Activated CD4-positive, alpha-beta memory T cell treated with anti-CD3 and anti-CD28 coated beads, Interleukin-2, amount 10 ng/mL, durations not matched to agents 7 days and 5 days (primary cell): ENCODE measurements around the gene MORF4L2. TPM values are rescaled to one million over a fixed set of nuclear protein-coding genes. Genes with fewer than 3 reads are reported as not detected.
"Not testable (repeated sequence)": the region's sequence is repeated elsewhere in the genome, so short reads cannot be mapped to it uniquely, and the experiment has no call there.

Experiments used
- CTCF ChIA-PET: fragments of 350-600 bp; sonication (Branson Sonifier 250); formaldehyde crosslinking; loops from one replicate; lab custom pipeline; 2021; ENCODE audit warnings: antibody characterized with exemption, inconsistent platforms; lab: Charles Lee
- POLR2A ChIA-PET: fragments of 350-600 bp; sonication (Branson Sonifier 250); formaldehyde crosslinking; loops from one replicate; lab custom pipeline; 2021; ENCODE audit warnings: antibody characterized with exemption; lab: Charles Lee
- DNase-seq: peaks from one replicate; pipeline ENCODE4 v3.0.0-alpha.2; 2020
- H3K27ac Mint-ChIP-seq: one replicate; pipeline ENCODE4 v1.8.0; 2021; ENCODE audit warnings: mild to moderate bottlenecking, mixed read lengths
- H3K27me3 Mint-ChIP-seq: one replicate; pipeline ENCODE4 v1.8.0; 2021; ENCODE audit warnings: mixed read lengths
- H3K36me3 Mint-ChIP-seq: one replicate; pipeline ENCODE4 v1.8.0; 2021; ENCODE audit warnings: low read depth, mixed read lengths
- H3K4me1 Mint-ChIP-seq: one replicate; pipeline ENCODE4 v1.8.0; 2021; ENCODE audit warnings: mixed read lengths
- H3K4me3 Mint-ChIP-seq: one replicate; pipeline ENCODE4 v1.8.0; 2021; ENCODE audit warnings: mild to moderate bottlenecking, mixed read lengths
- H3K9me3 Mint-ChIP-seq: one replicate; pipeline ENCODE4 v1.8.0; 2021; ENCODE audit warnings: mixed read lengths
- total RNA-seq, 2 experiments: library from RNA; stranded (reverse); gene quantifications; one replicate each; pipeline ENCODE4 v1.2.3, GENCODE V29; 2021

The MORF4L2 gene
- total RNA-seq, 2 experiments from 2014 or later: 134 to 135 TPM

GRCh38 chrX:103666202-103667107, 20.0 kb downstream of the MORF4L2 start:
- CTCF ChIA-PET: no interaction called here
- H3K9me3 Mint-ChIP-seq: no peaks in the 10 kb centered on the region
- DNase-seq: no peak
- no peaks in the 10 kb centered on the region for H3K36me3 Mint-ChIP-seq
- POLR2A ChIA-PET: no interaction called here
- H3K4me3 Mint-ChIP-seq: no peak overlapping the region
- H3K4me1 Mint-ChIP-seq: no peaks in the 10 kb centered on the region
- H3K27ac Mint-ChIP-seq: no peak overlapping the region
- H3K27me3 Mint-ChIP-seq: peaks cover 14% of the 10 kb centered on the region

DNA sequence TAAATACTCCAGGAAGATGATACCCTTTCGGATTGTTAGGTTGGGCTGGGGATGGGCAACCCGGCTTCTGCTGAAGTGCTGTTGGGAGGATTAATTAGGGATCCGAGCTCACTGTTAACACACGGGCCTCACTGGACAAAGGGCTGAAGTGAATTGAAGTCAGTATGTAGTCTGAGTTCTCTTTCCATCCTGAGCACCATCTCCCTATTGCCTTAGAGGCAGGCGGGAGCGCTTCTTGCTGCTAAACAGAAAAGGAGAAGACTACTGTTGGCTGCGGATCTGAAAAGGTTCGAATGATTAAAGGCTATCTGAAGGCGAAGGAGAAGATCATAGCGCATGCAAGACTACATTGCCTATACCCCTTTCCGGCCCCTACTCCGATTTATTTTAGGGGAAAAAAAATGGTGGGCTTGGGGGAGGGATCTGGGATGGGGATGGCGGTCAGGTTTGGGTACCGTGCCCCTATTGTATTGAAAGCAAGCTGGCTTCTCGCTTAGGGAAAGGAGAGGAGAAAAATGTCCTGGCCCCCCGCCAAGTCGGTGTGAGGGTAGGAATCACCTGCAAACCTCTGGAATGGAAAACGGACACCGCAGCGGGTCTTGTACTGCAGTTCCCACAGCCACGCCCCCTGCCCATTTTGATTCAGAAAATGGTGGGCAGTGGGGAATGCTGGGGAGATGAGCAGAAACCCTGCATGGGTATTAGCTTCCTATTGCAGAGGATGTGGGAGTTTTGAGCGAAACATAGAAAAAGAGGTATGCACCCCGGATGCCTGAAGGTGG, 22.3 kb downstream of the MORF4L2 start:
- Mint-ChIP-seq H3K27ac (no peak overlapping the region), H3K36me3 (no peaks in the 10 kb centered on the region), H3K9me3 (no peaks in the 10 kb centered on the region), H3K4me1 (no peaks in the 10 kb centered on the region), H3K27me3 (peaks cover 14% of the 10 kb centered on the region), H3K4me3 (no peak overlapping the region)
- no peak for DNase-seq
- ChIA-PET POLR2A (no interaction called here), CTCF (no interaction called here)

- H3K27me3 Mint-ChIP-seq: peaks cover 11% of the 10 kb centered on the region
- not testable (repeated sequence) for H3K36me3 Mint-ChIP-seq
Measured at GRCh38 chrX:103659460-103659859, 27.0 kb downstream of the MORF4L2 start.

DNA sequence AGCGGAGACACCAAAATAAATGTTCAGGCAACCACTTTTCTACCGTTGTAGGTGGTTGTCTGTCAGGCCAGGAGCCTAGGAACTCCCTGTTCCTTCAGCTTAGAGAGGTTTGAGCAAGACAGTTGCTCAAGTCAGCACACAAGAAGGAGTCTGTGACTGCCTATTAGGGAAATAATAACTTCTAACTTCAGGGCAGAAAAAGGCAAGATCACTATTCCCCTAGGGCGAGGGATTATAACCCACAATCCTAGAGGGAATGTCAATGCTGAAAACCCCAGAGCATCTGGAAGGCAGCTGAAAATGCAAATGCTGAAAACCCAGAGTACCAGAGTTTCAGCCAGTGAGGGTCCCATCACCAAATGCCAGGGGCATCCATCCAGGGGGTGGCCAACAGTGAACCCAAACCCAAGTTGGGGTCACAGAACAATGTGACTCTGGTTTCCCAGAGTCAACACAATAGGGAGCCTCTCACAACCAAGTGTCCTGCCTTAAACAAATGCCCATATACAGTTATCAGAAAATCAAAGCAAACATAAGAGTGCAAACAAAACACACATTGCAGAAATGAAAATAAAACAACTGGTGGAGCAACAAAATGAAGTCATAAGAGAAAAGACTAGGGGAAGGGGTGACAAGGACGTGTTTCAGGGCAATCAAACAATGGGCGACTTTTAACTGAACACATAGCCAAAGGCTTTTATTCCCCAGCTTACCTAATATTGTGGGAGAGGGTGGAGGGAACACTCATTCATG, 27.6 kb downstream of the MORF4L2 start:
- ChIA-PET POLR2A (no interaction called here), CTCF (no interaction called here)
- Mint-ChIP-seq H3K27ac (no peak overlapping the region), H3K9me3 (no peaks in the 10 kb centered on the region), H3K27me3 (peaks cover 7% of the 10 kb centered on the region), H3K4me3 (no peak overlapping the region), H3K4me1 (peaks cover 6% of the 10 kb centered on the region), H3K36me3 (no peaks in the 10 kb centered on the region)
- no peak for DNase-seq

More at GRCh38 chrX:103659460-103659859, 27.0 kb downstream of the MORF4L2 start:
- POLR2A ChIA-PET, H3K4me3 Mint-ChIP-seq, H3K4me1 Mint-ChIP-seq, H3K9me3 Mint-ChIP-seq, CTCF ChIA-PET, H3K27ac Mint-ChIP-seq, DNase-seq: not testable (repeated sequence)

GRCh38 chrX:103657066-103657465, 29.4 kb downstream of the MORF4L2 start:
- H3K27ac Mint-ChIP-seq, H3K9me3 Mint-ChIP-seq, CTCF ChIA-PET, H3K4me1 Mint-ChIP-seq, DNase-seq, H3K36me3 Mint-ChIP-seq, H3K27me3 Mint-ChIP-seq, H3K4me3 Mint-ChIP-seq: not testable (repeated sequence)
- POLR2A ChIA-PET: interaction anchor here (0.9 kb wide), 1 partner anchor 17 kb away, joined by 3 read pairs; no protein-coding TSS in a partner anchor

DNA sequence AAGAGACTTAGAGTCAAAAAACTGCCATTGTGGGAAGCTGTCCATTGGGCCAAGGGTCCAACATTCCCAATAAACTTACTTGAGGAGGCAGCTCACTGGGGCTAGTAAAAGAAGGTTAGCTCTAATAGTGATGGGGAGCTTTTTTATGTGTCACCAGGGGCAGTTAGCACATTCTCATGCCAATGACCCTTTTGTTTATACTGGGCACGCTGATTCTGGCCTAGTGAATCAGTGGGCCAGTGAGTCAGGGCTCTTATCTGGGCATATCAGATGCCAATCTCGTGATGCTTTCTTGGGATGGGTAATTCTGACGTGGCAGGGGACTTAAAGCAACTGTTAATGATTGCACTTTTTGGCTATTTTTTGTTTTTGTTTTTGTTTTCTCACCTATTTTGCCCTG, 29.9 kb downstream of the MORF4L2 start:
- no peak overlapping the region for H3K4me3 Mint-ChIP-seq
- ChIA-PET CTCF (no interaction called here), POLR2A (interaction anchor here (0.9 kb wide), 1 partner anchor 17 kb away, joined by 3 read pairs; no protein-coding TSS in a partner anchor)
- no peaks in the 10 kb centered on the region for H3K36me3 Mint-ChIP-seq
- H3K4me1 Mint-ChIP-seq: peaks cover 6% of the 10 kb centered on the region
- no peak for DNase-seq
- no peaks in the 10 kb centered on the region for H3K27me3 Mint-ChIP-seq
- no peaks in the 10 kb centered on the region for H3K9me3 Mint-ChIP-seq
- H3K27ac Mint-ChIP-seq: no peak overlapping the region

- H3K27ac Mint-ChIP-seq, H3K4me3 Mint-ChIP-seq, POLR2A ChIA-PET, H3K4me1 Mint-ChIP-seq, H3K9me3 Mint-ChIP-seq, H3K27me3 Mint-ChIP-seq, H3K36me3 Mint-ChIP-seq, DNase-seq, CTCF ChIA-PET: not testable (repeated sequence)
Measured at GRCh38 chrX:103655230-103656000, 31.1 kb downstream of the MORF4L2 start.

GRCh38 chrX:103651151-103651773, 35.2 kb downstream of the MORF4L2 start:
- POLR2A ChIA-PET: no interaction called here
- peaks cover 5% of the 10 kb centered on the region for H3K27me3 Mint-ChIP-seq
- H3K9me3 Mint-ChIP-seq: no peaks in the 10 kb centered on the region
- peaks cover 3% of the 10 kb centered on the region for H3K4me1 Mint-ChIP-seq
- CTCF ChIA-PET: no interaction called here
- DNase-seq: no peak
- no peaks in the 10 kb centered on the region for H3K36me3 Mint-ChIP-seq
- no peak overlapping the region for H3K4me3 Mint-ChIP-seq
- no peak overlapping the region for H3K27ac Mint-ChIP-seq

DNA sequence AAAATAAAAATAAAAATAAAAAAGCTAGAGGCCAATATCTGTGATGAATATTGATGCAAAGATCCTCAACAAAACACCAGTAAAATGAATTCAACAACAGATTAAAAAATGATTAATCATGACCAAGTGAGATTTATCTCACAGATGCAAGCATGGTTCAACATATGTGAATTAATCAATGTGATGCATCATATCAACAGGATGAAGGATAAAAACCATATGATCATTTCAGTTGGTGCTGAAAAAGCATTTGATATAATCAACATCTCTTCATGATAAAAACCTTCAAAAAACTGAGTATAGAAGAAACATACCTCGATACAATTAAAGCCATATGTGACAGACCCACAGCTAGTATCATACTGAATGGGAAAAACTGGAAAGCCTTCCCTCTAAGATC, 38.9 kb downstream of the MORF4L2 start:
- Mint-ChIP-seq H3K27ac (no peak overlapping the region), H3K27me3 (peaks cover 8% of the 10 kb centered on the region), H3K9me3 (no peaks in the 10 kb centered on the region), H3K4me3 (no peak overlapping the region), H3K4me1 (no peaks in the 10 kb centered on the region), H3K36me3 (no peaks in the 10 kb centered on the region)
- ChIA-PET POLR2A (no interaction called here), CTCF (no interaction called here)
- no peak for DNase-seq

- Mint-ChIP-seq H3K36me3 (no peaks in the 10 kb centered on the region), H3K4me1 (no peaks in the 10 kb centered on the region), H3K9me3 (no peaks in the 10 kb centered on the region), H3K4me3 (no peak overlapping the region), H3K27me3 (peaks cover 5% of the 10 kb centered on the region), H3K27ac (no peak overlapping the region)
- CTCF ChIA-PET: no interaction called here
- POLR2A ChIA-PET: no interaction called here
- no peak for DNase-seq
Measured at GRCh38 chrX:103644125-103644524, 42.4 kb downstream of the MORF4L2 start.

DNA sequence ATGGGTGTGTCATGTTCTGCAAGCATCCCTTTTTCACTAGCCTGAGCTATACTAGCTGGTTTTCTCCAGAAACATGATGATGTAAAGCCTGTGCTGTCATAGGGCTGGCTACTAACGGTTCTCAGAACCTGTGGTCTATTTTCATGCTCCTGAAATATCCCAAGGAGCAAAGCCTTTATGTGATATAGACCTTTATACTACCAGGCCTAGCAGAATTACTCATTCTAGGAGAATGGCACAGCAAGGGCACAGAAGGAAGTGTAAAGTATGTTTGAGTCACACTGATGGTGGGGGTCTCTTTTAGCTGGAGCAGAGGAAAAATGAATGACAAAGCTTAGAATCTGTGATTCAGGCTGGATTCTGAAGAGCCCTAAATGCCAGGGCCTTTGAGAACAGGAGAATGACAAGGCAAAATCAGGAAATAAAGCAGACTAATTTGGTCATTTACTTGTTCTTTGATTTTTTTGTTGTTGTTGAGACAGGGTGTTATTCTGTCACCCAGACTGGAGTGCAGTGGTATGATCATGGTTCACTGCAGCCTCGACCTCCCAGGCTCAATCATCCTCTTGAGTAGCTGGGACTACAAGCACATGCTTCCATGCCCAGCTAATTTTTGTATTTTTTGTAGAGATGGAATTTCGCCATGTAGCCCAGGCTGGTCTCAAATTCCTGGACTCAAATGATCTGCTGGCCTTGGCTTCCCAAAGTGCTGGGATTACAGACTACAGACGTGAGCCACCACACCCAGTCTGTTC, 45.9 kb downstream of the MORF4L2 start:
- Mint-ChIP-seq H3K4me3 (no peak overlapping the region), H3K9me3 (no peaks in the 10 kb centered on the region), H3K27ac (no peak overlapping the region), H3K4me1 (no peaks in the 10 kb centered on the region), H3K27me3 (peaks cover 3% of the 10 kb centered on the region), H3K36me3 (no peaks in the 10 kb centered on the region)
- ChIA-PET POLR2A (interaction anchor here (0.9 kb wide), 1 partner anchor 16 kb away, joined by 3 read pairs; no protein-coding TSS in a partner anchor), CTCF (no interaction called here)
- DNase-seq: no peak
